Amygdala (tissue), 56 donors: Measurements from ENCODE around the gene RAX2.
"Not testable (repeated sequence)": the region's sequence is repeated elsewhere in the genome, so short reads cannot be mapped to it uniquely, and the experiment has no call there.

ENCODE experiments used
- DNase-seq, 56 donors: peaks; one replicate each; lab custom pipeline; 2025; lab: John Stamatoyannopoulos, UW

Gene RAX2

DNA sequence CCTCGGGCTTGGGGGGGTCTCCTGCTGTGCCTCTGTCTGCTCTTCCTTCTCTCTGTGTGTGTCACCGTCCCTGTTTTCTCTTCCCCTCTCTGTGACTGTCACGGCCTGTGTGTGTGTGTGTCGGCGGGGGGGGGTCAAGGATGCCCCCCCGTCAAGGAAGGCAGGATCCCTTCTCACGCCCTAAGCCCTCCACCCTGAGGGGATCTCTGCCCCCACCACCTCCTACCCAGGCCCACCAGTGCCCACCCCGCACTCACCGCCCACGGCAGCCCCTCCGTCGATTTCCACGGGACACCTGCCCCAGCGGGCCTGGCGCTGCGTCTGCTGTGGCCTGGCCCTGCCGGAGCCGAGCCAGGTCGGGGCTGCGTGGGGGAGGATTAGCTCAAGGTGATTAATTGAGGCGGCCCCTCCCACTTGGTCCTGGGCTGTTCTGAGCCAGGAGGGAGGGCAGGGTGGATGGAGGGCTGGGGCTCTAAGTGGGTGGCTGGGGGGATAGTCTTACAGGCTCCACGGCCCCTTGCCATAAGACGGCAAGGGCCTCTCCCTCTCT lies at the start of gene RAX2:
Gene RAX2 (minus strand): TSS at position 323 of the 550 bp plus-strand sequence. CDS start 486 bp downstream, outside the sequence.
- no peak for DNase-seq

DNA sequence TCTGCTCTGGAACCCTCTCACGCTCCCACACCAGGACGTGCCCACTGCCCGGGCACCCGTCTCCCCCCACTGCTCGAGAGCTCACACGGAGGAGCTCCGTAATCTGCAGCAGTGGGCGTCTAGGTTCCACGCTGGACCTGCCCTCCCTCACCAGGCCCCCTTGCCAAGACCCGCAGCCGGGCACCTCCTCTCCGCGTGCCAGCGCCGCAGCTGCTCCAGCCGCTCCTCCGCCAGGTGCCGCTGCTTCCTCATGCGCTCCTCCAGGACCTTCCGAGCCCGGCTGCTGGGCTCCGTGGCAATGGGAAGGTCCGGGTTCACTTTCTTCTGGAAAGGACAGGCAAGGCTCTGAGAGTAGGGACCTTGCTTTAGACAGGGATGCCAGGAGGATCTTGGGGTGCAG lies 49.1 kb upstream of the RAX2 start:
- DNase-seq, result no peak

DNA sequence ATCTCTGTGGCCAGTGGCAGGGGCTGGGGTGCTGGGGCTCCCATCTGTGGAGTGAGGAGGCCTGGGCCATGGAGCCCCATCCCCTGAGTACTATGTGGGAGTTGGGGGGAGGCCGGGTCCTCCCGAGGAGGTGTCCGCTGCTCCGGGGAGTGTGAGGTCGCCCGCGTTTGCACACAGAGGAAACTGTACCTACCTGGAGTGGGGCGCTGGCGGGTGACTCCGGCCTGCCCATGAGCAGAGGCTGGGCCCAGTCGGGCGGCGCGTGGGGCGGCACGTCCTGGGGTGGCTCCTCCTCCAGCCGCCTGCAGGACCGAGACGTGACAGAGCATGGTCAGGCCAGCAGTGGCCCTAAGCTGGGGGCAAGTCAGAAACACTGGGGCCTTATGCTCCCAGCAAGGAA lies 48.0 kb upstream of the RAX2 start:
- no peak for DNase-seq

DNA sequence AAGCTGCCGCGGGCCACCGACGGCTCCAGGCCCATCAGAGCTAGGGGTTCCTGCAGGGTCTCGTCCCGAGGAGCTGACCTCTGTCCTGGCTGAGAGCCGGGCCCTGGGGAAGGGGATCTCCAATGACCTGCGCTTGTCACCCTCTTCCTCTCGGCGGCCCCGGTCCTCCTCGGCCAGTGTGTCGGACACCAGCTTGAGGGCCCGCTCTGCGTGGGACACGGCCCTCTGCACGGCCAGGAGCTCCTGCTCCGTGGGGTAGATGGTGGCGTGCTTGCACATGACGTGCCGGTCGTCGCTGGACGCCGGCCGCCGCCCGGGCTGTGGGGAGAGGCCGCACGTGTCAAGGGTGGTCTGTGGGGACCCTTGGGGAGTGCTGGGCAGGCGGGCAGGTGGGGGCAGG lies 46.9 kb upstream of the RAX2 start:
- DNase-seq, result no peak

DNA sequence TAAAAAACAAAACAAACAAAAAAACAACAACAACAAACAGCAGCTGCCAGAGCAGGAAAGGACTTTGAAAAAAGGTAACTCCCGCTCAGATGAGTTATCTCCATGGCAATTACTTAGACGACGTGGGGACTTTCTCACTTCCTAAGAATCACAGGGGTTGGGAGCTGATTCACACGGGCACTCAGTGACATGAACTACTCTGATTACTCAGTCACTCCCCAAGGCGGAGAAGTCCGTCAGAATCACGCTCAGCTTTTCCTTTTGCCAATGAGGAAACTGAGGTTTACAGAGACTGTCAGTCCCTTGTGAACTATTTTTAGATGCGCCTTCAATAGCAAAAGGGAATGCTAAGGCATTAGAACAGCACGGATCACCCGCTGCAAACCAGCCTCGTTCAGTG lies 46.4 kb upstream of the RAX2 start:
- peak in 4 of 56 donors; percentile 6 to 41 (median 18) for DNase-seq

DNA sequence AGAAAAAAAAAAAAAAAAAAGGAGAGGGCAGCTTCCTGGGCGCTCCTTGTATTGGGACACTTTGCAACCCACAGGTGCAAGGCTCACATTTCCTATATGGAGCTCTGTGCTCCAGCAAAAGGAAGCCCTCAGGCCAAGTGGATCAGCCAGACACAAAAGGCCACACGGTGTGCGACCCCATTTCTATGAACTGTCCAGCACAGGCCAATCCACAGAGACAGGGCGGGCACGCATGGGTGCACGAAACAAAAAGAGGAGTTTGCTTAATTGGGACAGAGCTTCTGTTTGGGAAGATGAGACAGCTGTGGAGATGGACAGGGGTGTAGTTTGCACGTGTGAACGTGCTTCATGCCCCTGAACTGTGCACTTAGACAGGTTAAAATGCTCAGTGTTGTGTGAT lies 45.7 kb upstream of the RAX2 start:
- no peak for DNase-seq

DNA sequence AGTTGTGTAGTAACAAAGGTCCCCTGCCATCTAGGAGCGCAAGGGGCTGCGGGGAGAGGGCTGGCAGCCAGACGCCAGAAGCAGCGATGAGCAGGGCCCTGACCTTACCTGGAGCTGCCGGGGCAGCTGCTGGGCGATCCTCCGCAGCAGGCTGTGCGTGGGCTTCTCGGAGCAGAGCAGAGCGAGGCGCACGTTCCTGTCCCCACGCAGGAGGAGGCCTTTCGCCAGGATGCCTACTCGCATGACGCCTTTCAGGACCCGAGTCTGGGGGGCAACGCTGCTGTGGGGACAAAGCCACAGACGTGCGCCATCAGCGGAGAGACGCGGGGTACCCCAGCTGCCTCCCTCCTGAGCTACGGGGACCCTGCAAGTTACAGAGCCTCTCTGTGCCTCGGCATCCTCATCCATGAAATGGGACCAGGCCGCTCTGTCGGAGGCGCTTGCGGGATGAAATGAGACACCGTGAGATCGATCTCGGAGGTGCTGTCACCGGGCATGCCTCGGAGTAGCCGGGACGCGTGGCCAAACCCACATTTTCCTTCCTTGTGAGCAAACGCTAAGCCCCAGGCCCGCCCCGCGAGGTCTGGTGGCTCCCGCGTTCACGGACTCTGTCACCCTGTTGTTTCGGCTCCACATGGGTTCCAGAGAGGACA lies 44.7 kb upstream of the RAX2 start:
- DNase-seq, result no peak

DNA sequence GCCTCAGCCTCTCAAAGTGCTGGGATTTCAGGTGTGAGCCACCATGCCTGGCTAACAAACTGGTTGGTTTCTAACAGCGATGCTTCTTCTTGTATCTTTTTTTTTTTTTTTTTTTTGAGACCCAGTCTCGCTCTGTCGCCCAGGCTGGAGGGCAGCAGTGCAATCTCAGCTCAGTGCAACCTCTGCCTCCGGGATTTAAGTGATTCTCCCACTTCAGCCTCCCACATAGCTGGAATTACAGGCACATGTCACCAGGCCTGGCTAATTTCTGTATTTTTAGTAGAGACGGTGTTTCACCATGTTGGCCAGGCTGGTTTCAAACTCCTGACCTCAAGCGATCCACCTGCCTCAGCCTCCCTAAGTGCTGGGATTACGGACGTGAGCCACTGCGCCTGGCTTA lies 44.1 kb upstream of the RAX2 start:
- DNase-seq, result not testable (repeated sequence)

DNA sequence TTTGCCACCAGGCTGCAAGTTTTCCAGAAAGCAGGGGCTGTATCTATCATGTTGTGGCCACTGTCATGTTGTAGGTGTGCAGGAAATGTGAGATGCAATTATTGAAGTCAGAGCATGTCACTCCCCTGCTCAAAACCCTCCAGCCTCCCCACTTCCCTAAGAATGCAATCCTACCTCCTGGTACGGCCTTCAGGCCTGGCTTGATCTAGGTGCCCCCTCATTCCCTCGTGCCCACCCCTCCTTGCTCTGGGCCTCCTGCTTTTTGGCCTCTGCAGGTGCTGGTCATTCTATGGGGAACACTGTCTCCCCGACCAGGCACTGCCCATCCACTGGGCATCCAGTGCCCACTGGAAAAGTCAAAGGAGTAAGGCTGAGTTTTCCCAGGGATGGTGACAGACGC lies 42.6 kb upstream of the RAX2 start:
- no peak for DNase-seq

DNA sequence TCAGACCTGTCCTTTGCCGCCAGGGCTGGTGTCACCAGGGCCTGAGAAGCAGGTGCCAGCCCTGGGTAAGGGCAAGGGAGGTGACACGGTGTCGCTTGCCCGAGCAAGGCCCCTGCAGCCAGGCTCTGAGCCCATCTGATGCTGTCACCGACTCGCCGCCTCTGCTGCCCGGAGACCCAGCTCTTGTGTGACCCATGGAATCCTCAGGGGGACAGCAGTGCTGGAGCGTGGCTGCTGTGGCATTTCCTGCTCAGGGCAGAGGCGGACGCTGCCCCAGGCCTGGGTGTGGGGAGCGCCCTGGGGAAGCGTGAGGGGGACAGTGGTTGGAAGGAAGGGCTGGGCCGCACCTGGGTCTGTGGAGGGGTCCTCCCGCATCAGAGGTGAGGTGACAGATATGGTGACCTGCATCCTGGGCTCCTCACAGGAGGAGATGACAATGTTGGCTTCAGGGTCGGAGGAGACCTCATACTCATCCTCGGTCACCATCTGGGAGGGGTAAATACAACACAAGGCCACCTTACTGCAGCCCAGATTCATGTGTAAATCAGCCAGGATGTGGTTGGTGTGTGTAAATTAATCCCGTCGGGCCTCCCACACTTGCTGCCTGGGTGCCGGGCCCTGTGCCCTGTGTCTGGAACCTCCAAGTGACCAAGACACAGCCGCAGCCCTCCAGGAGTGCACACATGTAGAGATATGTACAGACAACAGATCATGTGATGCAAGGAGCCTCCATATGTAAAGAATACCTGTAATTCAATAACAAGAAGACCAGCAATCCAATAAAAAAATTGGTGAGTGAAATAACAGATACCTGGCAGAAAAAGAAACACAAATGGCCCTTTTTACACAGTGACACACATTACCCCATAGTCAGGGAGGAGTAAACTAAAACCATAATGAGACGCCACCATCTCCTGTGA lies 41.7 kb upstream of the RAX2 start:
- no peak for DNase-seq

DNA sequence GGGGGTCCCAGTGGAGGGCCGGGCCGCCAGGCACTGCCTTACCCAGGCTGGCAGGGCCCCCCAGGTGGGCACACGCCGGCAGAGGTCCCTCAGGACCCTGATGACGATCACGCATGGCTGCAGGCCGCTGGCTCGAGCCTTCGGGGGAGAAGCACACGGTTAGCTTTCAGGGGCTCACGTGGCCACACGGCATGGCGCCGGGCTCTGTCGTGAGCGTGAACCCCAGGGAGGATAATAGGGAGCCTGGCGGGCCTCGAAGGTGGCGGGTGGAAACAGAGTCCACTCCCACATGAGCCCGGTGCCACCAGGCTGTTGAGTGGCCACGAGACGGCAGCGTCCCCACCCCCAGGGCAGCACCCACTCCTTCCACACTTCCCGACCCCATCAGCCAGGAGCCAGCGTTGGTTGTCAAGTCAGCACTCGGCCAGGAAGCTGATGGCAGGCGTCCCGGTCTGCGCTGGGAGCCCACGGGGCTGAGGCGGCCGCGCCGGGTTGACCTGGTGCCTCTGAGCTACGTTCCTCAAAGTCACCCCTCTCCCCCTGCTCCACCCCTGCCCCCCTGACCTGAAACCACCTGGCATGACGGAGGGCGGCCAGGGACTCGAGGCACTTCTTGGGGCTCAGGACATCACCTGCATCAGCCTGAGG lies 38.8 kb upstream of the RAX2 start:
- DNase-seq, result peak in 1 of 56 donors; percentile 11

DNA sequence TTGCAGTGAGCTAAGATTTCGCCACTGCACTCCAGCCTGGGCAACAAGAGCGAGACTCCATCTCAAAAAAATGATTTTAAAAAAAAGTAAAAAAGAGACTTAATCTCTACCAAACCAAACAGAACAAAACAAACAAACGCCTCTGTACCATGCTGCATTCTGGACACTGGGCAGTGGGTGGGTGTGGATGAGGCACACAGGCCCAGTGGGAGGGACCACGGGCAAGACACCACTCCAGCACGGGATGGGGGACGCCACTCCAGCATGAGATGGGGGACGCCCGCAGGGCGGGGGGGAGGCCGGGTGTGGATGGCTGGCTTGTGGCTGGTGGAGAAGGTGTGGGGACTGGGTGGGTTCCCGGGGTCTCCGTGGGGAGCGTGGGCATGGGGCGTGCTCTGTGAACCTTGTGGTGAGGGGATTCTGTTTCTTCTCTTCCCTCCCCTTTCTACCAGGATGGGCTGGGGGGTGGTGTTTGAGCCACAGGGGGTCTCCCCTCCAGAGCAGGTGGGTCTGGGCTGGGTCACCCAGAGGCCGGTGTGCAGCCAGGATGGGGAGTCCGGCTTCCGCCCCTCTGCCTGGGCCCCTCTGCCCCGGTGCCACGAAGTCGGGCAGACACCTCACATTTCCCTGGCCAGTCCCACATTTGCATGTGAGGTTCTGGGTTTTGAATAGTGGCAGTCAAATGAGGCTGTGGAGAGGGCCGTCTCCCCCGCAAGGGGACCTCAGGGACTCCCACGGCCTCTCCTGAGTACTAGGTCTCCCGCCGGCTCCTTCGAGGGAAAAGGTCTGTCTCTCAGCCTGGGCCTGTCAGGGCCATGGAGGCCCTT lies 38.1 kb upstream of the RAX2 start:
- DNase-seq, result no peak

DNA sequence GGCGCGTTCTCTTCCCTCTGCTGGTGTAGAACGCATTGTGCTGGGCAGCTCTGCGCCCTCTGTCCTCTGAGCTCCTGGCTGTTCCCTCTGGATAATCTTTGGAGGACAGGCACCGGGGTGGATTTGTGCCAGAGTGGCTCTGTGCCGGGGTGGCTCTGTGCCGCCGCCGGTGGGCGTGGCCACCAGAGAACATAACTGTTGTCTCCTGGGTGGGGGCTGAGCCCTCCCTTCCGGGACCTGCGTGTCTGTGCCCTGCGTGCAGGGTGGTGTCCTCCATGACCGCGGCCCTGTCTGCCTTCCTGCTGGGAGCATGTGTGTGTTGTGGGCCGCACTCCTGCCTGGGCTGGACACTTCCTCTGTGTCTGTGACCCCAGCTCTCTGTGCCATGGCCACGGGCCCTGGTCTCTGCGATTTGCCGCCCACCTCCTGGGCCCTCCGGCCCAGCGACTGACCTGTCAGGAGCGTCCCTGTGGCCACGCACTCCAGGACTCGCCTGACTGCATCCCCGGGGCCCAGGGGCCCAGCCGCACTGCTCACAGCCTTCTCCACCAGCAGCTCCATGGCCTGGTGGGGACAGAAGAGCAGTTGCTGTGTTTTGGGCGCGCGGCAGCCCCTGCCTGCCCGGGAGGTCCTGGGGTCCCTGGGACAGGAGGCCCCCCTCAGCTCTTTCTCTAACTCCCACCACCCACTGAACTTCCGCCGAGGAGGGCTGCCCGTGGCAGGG lies 36.6 kb upstream of the RAX2 start:
- DNase-seq, result no peak

DNA sequence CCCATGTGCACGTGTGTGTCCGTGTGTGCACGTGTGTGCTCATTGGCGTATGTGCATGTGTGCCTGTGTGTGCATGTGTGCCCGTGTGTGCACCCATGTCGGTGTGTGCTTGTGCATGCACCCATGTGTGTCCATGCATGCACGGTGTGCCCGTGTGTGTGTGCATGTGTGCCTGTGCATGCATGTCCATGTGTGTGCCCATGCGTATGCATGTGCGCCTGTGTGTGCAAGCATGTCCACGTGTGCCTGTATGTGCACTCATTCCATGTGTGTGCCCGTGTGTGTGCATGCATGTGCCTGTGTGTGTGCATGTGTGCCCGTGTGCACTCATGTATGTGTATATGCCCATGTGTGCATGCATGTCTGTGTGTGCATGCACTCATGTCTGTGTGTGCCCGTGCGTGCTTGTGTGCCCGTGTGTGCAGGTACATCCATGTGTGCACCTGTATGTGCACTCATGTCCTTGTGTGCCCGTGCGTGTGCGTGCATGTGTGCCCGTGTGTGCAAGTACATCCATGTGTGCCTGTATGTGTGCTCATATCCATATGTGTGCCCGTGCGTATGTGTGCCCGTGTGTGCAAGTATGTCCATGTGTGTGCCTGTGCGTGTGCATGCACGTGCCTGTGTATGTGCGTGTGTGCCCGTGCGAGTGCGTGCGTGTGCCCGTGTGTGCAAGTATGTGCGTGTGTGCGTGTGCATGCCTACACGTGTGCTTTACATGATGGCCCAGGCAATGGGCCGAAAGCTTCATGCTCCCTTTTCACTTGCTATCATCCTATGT lies 35.7 kb upstream of the RAX2 start:
- no peak for DNase-seq

DNA sequence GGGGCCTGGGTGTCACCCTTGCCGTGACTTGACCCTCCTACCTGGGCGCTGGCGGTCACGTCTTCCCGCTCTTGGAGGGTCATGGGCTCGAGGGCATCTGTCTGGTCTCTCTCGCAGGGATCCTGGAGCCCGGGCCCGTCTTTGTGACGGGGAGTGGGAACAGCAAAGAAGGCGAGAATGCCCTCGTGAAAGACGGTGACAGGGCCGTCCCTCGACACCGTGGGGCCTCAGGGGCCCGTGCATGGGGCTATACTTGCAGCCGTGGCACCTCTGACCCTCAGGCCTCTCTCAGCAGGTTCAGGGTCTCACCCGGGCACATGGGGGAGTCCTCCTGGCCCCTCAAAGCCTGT lies 35.1 kb upstream of the RAX2 start:
- DNase-seq, result no peak

DNA sequence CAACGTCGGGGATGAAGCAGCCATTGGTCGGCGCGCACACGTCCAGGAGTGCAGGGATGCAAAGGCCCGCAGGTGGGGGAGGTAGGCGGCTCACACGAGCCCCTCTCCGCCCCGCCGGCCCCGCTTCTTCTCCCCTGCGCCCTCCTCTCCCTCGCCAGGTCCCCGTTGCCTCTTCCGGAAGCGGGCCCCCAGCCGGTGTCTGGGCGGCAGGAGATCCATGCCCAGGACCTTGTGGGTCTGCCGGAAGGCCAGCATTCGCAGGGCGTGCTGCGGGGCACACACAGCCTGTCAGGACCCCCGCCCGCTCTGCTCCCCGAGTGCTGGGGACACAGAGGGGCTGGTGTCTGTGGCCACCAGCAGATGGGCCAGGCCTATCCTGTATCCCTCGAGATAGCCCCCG lies 33.8 kb upstream of the RAX2 start:
- DNase-seq, result no peak

DNA sequence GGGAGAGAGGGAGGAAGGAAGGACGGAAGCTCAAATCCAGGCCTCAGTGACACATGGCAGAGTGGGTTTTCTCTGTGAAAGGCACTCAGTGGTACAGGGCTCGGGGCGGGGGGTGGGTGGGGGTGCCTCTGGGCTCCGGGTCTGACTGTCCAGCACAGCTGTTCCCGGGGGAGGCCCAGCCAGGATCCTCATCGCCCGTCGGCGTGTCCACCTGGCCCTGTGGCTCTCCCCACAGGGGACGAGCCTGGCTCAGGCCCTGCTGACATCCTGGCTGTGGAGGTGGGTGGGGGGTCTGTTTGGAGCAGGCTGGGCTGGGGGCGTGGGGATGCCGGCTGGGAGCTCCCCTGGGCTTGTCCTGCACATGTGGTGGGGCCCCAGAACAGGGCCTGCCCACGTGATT lies 32.4 kb upstream of the RAX2 start:
- DNase-seq, result no peak

DNA sequence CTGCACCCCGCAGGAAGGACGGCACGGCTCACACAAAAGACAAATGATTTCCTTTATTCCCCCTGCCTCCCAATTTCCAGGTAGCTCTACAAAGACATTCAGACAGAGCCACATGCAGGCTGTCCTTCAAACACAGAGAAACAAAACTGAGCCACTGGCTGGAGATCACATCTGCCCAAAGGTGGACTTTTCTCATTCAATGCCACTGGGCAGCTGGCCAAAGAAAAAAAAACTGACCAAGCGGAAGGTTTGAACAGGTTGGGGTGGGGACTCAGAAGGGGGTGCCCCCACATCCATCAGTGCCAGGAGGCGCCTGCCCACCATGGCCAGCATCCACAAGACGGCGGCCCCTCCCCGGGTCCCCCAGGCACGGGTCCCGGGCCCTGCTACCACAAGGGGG lies 32.0 kb upstream of the RAX2 start:
- DNase-seq, result no peak
